Spleen (tissue), 11 donors: Measurements from ENCODE around the gene SCFD2. TPM values are rescaled to one million over a fixed set of nuclear protein-coding genes. Genes with fewer than 3 reads are reported as not detected.

Source experiments
- DNase-seq: peaks from one replicate; pipeline ENCODE4 v3.0.0-alpha.2; 2020
- H3K27ac ChIP-seq, 8 donors: fragments of 200-600 bp; sonication (generic) in 7 of 8; 1 replicate in 4 of 8; 2 replicates in 4 of 8; pipeline versions ENCODE4 v1.5.0 to v1.8.0; 2016 to 2021; ENCODE audit warnings: inconsistent platforms in 4 of 8, mild to moderate bottlenecking in 4 of 8, moderate library complexity in 1 of 8
- H3K27me3 ChIP-seq, 7 donors: fragments of 200-600 bp; sonication (generic) in 6 of 7; replicated peaks in 1 of 7; 1 replicate in 4 of 7; 2 replicates in 3 of 7; pipeline versions ENCODE4 v1.5.0 to v1.8.0; 2016 to 2021; ENCODE audit warnings: inconsistent platforms in 3 of 7, mild to moderate bottlenecking in 1 of 7
- H3K36me3 ChIP-seq, 6 donors: fragments of 200-600 bp; sonication (generic) in 5 of 6; 1 replicate in 4 of 6; 2 replicates in 2 of 6; pipeline versions ENCODE4 v1.5.0 to v1.8.0; 2016 to 2021; ENCODE audit warnings: inconsistent platforms in 2 of 6
- H3K4me1 ChIP-seq, 6 donors: fragments of 200-600 bp; sonication (generic) in 5 of 6; 1 replicate in 3 of 6; 2 replicates in 3 of 6; pipeline versions ENCODE4 v1.5.0 to v1.8.0; 2016 to 2021; ENCODE audit warnings: inconsistent platforms in 3 of 6
- H3K4me3 ChIP-seq, 8 donors: fragments of 200-600 bp; sonication (generic) in 7 of 8; 1 replicate in 4 of 8; 2 replicates in 4 of 8; pipeline versions ENCODE4 v1.5.0 to v1.8.0; 2016 to 2021; ENCODE audit warnings: inconsistent platforms in 4 of 8, mild to moderate bottlenecking in 4 of 8, moderate library complexity in 2 of 8
- H3K9me3 ChIP-seq, 8 donors: fragments of 200-600 bp; sonication (generic) in 7 of 8; 1 replicate in 4 of 8; 2 replicates in 4 of 8; pipeline versions ENCODE4 v1.5.0 to v1.8.0; 2016 to 2021; ENCODE audit warnings: inconsistent platforms in 4 of 8
- POLR2A ChIP-seq, 3 donors: fragments of 450-650 bp; IDR thresholded peaks; one replicate each; pipeline ENCODE4 v1.5.1; 2017; ENCODE audit warnings: antibody characterized with exemption in 3 of 3, mild to moderate bottlenecking in 1 of 3
- POLR2AphosphoS5 ChIP-seq, 3 donors: sonication (generic); formaldehyde crosslinking; IDR thresholded peaks; one replicate each; pipeline ENCODE4 v1.5.1; 2017; ENCODE audit warnings: antibody characterized with exemption in 3 of 3
- WGBS, 5 donors: extraction: QIAGEN DNeasy Blood & Tissue Kit in 3 of 5; methylation state at CpG; one replicate each; pipeline versions ENCODE4 v1.1.5 to v1.1.7; 2013 to 2018; 5-methylcytosine and 5-hydroxymethylcytosine counted together
- intact Hi-C: fragments of 100-400 bp; cut with DNase I; formaldehyde crosslinking; loops from one replicate; pipeline ENCODE4 v1.15.0; 2023; ENCODE audit warnings: low total_unique reads
- polyA plus RNA-seq, 3 donors: library from polyadenylated mRNA; stranded (reverse); fragments of 200-250 nt; gene quantifications; one replicate each; pipeline ENCODE4 v1.2.1, GENCODE V29; 2013
- total RNA-seq, 7 donors: library from RNA; depleted of rRNA in 3 of 7; stranded (reverse); fragments of >200 nt in 3 of 7; fragmentation: NEBNext Ultra II Directional in 4 of 7; extraction: Animal tissue kit (Norgen Biotek cat#: 25700) in 4 of 7; gene quantifications; one replicate each; pipeline versions ENCODE4 v1.1.0 to v1.2.1, GENCODE V29; 2016 to 2021
- TF ChIP-seq, protein P1 (sequence below), 11 experiments: fragments of 200-600 bp in 7 of 11; fragments of 450-650 bp in 4 of 11; sonication (generic) in 4 of 11; IDR thresholded peaks in 8 of 11; conservative IDR thresholded peaks in 3 of 11; 1 replicate in 7 of 11; 2 replicates in 4 of 11; pipeline versions ENCODE4 v1.4.0 to v1.8.0; 2016 to 2021; ENCODE audit warnings: antibody characterized with exemption in 11 of 11, inconsistent platforms in 4 of 11, mild to moderate bottlenecking in 1 of 11
- donor health status: healthy with polysubstance abuse.
- donor health status: DM: no; HTN: no; CAD: no; lungs with moderate emphysema.
- donor health status: DM: no; HTN: no; CAD: no.
- donor health status: Bipolar disorder and iron deficiency.
- donor health status: healthy.
- donor health status: DM: no; HTN: no; CAD: no.
- donor health status: DM: yes; HTN: yes; CAD: no.

Gene SCFD2
- total and polyA plus RNA-seq, 10 donors, result 3.6 to 42.1 (median 21.1) TPM

DNA sequence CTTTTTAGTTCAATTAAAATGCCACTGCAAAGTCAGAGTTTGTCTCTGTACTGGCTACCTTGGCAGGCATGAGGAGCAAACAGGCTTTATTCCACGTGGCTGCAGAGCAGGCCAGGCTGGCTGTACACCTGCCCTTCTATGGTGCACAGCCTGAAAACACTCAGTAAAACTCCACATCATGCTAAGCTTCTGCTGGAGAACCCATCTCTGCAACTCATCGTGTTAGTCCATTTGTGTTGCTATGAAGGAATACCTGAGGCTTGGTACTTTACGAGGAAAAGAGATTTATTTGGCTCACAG is 214.4 kb downstream of the SCFD2 start:
- H3K27me3 ChIP-seq, result no peaks in the 10 kb centered on the region
- peaks cover 0 to 7% (median 0%) of the 10 kb centered on the region in 6 donors for H3K4me1 ChIP-seq
- H3K27ac ChIP-seq, result no peak overlapping the region
- peaks cover 0 to 24% (median 0%) of the 10 kb centered on the region in 6 donors for H3K36me3 ChIP-seq
- intact Hi-C loops, result no loop called here
- TF ChIP-seq POLR2AphosphoS5 (IDR thresholded peaks at IDR 0.05) (no peak), POLR2A (IDR thresholded peaks at IDR 0.05) (no peak)
- TF ChIP-seq, protein P1, sequence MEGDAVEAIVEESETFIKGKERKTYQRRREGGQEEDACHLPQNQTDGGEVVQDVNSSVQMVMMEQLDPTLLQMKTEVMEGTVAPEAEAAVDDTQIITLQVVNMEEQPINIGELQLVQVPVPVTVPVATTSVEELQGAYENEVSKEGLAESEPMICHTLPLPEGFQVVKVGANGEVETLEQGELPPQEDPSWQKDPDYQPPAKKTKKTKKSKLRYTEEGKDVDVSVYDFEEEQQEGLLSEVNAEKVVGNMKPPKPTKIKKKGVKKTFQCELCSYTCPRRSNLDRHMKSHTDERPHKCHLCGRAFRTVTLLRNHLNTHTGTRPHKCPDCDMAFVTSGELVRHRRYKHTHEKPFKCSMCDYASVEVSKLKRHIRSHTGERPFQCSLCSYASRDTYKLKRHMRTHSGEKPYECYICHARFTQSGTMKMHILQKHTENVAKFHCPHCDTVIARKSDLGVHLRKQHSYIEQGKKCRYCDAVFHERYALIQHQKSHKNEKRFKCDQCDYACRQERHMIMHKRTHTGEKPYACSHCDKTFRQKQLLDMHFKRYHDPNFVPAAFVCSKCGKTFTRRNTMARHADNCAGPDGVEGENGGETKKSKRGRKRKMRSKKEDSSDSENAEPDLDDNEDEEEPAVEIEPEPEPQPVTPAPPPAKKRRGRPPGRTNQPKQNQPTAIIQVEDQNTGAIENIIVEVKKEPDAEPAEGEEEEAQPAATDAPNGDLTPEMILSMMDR (IDR thresholded peaks at IDR 0.05 in 8 of 11, conservative IDR thresholded peaks at IDR 0.05 in 3 of 11), result no peak
- peaks cover 0 to 6% (median 0%) of the 10 kb centered on the region in 8 donors for H3K9me3 ChIP-seq
- no peak for DNase-seq
- WGBS, 5 donors, result 88 to 94% (median 90%) methylated on average over 2 to 3 of the region's 3 CpGs
- H3K4me3 ChIP-seq, result no peak overlapping the region

DNA sequence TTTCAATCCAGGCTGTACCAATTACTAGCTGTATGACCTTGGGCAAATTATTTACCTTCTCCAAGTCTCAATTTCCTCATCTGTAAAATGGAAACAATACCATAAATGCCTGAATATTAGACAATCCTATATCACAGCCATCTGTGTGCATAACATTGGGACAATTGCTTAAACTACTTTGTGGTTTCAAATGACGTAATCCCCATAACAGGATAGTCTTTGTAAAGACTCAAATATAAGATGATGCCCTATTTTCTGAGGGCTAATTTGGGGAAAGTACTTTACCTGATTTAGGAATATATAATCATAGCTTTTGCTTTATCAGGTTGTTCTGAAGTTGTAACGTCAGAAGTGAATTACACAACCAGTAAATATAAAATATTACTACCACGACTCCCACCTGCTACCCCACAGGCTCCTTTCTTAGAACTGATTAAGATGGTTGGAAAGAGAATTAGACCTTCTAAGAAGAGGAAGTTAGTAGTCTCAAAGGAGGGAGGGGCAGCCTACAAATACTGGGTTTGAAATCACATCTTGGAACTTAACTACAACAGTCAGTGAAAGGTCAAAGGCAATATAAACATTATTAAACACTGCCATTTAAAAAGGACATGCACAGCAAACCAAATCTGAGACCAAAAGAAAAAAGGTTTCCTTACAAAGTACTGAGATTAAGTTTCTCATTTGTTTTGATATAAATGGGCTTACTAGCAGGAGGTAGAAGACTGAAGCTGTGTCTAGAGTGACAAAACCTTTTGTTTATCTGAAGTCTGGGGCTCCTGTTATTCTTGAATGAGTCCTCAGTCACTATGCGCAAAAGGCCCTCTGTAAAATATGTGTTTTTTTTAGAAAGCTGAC is 215.0 kb downstream of the SCFD2 start:
- WGBS, 5 donors, result 59 to 72% (median 70%) methylated on average over 4 of the region's 4 CpGs

DNA sequence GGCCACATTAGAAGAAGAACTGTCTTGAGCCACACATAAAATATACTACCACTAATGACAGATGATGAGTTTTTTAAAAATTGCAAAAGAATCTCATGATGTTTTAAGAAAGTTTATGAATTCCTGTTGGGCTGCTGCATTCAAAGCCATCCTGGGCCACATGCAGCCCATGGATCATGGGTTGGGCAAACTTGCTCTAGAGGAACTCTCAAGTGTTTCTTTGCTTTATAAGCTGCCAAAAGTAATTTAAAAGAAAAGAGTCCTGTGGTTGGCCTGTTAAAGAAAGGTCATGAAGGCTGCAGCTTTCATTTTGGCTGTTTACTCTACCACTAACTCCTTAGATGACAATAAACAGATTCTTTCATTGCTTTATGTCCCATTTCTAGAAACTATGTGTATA is 218.2 kb downstream of the SCFD2 start:
- TF ChIP-seq, protein P1 (IDR thresholded peaks at IDR 0.05 in 8 of 11, conservative IDR thresholded peaks at IDR 0.05 in 3 of 11), result no peak
- TF ChIP-seq POLR2AphosphoS5 (IDR thresholded peaks at IDR 0.05), result no peak
- TF ChIP-seq POLR2A (IDR thresholded peaks at IDR 0.05), result no peak
- Histone ChIP-seq H3K36me3 (peaks cover 0 to 18% (median 8%) of the 10 kb centered on the region in 6 donors), H3K27me3 (no peaks in the 10 kb centered on the region), H3K4me1 (peaks cover 0 to 7% (median 0%) of the 10 kb centered on the region in 6 donors), H3K4me3 (no peak overlapping the region), H3K9me3 (no peaks in the 10 kb centered on the region), H3K27ac (no peak overlapping the region)
- intact Hi-C loops, result no loop called here
- DNase-seq, result no peak

More for the DNA sequence above, 215.0 kb downstream of the SCFD2 start:
- no peaks in the 10 kb centered on the region for H3K27me3 ChIP-seq
- peaks cover 0 to 7% (median 0%) of the 10 kb centered on the region in 6 donors for H3K4me1 ChIP-seq
- no peak overlapping the region for H3K4me3 ChIP-seq
- no peak for DNase-seq
- no peak overlapping the region for H3K27ac ChIP-seq
- H3K9me3 ChIP-seq, result peaks cover 0 to 6% (median 0%) of the 10 kb centered on the region in 8 donors
- H3K36me3 ChIP-seq, result peaks cover 0 to 24% (median 0%) of the 10 kb centered on the region in 6 donors
- intact Hi-C loops, result no loop called here
- TF ChIP-seq POLR2A (IDR thresholded peaks at IDR 0.05) (no peak), POLR2AphosphoS5 (IDR thresholded peaks at IDR 0.05) (no peak)
- TF ChIP-seq, protein P1 (IDR thresholded peaks at IDR 0.05 in 8 of 11, conservative IDR thresholded peaks at IDR 0.05 in 3 of 11), result no peak

- Histone ChIP-seq H3K4me3 (no peak overlapping the region), H3K36me3 (peaks cover 0 to 18% (median 8%) of the 10 kb centered on the region in 6 donors), H3K4me1 (peaks cover 0 to 7% (median 0%) of the 10 kb centered on the region in 6 donors), H3K9me3 (no peaks in the 10 kb centered on the region), H3K27ac (no peak overlapping the region), H3K27me3 (no peaks in the 10 kb centered on the region)
- TF ChIP-seq, protein P1 (IDR thresholded peaks at IDR 0.05 in 8 of 11, conservative IDR thresholded peaks at IDR 0.05 in 3 of 11), result no peak
- TF ChIP-seq POLR2A (IDR thresholded peaks at IDR 0.05) (no peak), POLR2AphosphoS5 (IDR thresholded peaks at IDR 0.05) (no peak)
- intact Hi-C loops, result no loop called here
- DNase-seq, result no peak
- WGBS, 5 donors, result 80 to 96% (median 90%) methylated on average over 4 of the region's 4 CpGs
These were observed 218.7 kb downstream of the SCFD2 start for GRCh38 chr4:53147197-53147596.
